ENCODE measurements around the gene ETDB. TPM values are rescaled to one million over a fixed set of nuclear protein-coding genes. Genes with fewer than 3 reads are reported as not detected.
"Not testable (repeated sequence)": the region's sequence is repeated elsewhere in the genome, so short reads cannot be mapped to it uniquely, and the experiment has no call there.

Gene ETDB
- polyA plus RNA-seq (ENCODE audit: insufficient read length in 4 of 4) = under 1 TPM in 1 of 4 donors, not detected in 3; 0.30 TPM

DNA sequence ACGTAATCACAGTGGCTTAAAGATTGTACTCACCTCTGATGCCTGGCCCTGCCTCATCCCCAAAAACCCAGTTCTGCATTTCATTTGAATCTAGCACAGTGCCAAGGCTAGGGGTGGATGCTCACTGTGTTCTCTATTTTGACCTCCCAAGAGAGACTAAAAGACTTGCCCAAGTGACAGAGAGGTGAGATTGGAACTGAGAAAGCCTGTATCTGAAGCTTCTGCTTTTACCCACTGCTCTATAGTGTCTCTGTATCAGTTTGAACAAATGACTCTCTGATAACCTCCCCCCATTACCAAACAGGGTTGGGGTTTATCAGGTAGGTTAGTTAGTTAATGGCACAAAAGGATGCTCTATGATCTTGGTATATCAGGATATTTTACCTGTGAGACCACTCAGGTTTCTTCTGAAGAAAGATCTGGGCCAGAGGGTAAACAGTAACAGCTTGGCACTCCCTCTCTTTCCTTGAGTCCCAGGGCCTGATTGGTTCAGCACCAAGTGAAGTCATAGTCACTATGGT lies at the start of gene ETDB:
Gene ETDB (minus strand): TSS at position 471 of the 521 bp plus-strand sequence. CDS start 1,265 bp downstream, outside the sequence.
- not testable (repeated sequence) for DNase-seq (ENCODE audit: low read depth in 4 of 4, low spot score in 3 of 4)

DNA sequence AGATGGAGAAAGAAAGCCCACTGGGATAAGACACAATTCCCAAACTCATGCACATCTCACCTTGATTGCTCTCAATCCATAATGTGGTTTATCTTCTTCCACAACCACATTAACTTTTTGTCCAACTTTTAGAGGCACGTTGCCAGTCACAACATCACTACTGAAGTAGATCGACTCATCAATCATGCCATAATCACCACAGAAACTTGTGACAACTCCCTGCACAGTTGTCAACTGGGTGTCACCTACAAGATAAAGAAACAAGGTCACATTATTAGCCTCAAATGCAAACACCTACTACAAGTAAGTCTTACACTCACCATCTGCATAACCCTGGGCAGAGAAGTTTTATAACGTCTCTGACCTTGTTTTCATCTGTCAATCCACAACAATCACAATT lies 49.2 kb upstream of the ETDB start:
- DNase-seq (ENCODE audit: low read depth in 4 of 4, low spot score in 3 of 4) = not testable (repeated sequence)

DNA sequence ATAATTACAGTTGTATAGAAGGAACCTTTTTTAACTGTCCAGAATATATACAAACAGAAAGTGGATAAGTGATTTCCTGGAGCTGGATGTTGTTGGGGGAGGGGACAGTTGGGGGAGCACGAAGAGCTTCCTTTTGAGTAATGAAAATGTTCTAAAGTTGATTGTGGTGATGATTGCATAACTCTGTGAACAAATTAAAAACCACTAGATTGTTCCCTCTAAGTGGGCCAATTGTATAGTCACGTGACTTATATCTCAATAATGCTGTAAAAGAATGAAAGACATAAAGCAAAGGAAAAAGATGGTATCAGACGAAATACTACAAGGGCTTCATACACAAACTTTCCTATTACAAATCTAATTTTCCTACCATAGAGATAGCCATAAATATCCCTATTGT lies 48.2 kb upstream of the ETDB start:
- no peak for DNase-seq (ENCODE audit: low read depth in 4 of 4, low spot score in 3 of 4)

DNA sequence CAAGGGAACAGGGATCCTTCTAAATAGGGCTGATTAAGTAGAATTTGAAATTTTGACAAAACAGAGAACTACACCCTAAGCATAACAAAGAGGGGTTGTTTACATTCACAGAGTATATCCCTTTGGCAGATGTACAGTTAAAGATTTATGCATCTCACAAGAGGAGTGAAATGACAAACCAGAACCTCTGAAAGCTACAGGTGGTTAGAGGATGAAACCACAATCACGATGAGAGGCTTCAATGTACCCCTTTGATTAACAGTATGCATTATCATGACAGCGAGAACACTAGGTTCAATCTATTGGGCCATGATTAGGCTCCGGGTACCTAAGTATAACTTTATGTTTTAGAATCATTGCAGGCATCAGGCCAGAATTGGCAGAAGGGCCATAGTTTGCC lies 34.4 kb upstream of the ETDB start:
- DNase-seq (ENCODE audit: low read depth in 4 of 4, low spot score in 3 of 4) = not testable (repeated sequence)

DNA sequence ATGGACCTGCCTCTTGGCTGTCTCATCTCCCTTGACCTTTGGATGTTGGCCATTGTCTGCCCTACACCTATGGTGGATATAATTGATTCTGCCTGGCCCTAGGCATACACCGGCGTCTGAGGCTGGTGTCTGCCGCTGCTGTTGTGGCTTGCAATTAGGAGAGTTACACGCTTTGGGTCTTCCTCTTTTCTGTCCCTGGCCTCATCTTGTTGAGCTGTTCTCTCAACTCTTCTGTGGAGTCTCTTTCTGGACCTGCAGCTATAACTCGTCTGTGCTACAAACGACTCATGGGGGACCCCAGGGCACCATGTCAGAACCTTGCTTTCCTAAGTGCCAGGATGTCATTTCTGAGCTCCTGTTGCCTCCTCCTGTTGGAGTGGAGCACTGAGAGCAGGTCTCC lies 5.8 kb upstream of the ETDB start:
- DNase-seq (ENCODE audit: low read depth in 4 of 4, low spot score in 3 of 4) = not testable (repeated sequence)

DNA sequence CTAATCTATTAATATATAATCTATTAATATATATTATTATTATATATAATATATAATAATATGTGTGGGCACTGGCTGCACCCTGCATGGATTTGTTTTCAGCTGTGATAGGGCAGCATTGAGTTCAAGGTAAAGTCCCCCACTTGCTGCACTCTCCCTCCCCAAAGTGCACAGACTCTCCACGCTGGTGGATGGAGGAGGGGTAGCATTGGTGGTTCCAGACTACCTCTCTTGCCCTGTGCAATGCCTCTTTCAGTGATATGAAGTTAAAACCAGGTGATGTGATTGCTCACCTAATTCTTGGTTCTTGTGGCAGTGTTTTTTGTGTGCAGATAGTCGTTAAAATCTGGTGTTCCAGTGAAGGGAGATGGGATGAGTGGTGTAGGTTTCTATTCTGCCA lies 4.3 kb downstream of the ETDB start:
- DNase-seq (ENCODE audit: low read depth in 4 of 4, low spot score in 3 of 4) = not testable (repeated sequence)

DNA sequence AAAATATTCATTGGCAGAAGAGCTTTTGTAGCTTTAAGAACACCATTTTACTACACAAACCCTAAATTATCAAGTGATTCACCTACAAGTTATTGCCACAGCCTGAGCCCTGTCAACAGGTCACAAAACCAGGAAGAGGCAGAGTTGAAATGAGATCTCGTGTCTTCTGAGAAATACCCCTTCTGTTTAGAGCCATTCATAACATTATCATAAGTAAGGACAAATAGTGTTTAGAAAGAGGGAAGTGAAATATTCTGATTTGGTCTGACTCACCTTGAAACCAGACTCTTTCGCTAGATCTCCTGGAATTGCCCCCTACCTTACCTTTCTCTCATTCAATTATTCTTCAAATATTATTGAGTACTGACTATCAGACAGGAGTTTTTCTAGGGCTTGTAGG lies 5.9 kb downstream of the ETDB start:
- no peak for DNase-seq (ENCODE audit: low read depth in 4 of 4, low spot score in 3 of 4)

DNA sequence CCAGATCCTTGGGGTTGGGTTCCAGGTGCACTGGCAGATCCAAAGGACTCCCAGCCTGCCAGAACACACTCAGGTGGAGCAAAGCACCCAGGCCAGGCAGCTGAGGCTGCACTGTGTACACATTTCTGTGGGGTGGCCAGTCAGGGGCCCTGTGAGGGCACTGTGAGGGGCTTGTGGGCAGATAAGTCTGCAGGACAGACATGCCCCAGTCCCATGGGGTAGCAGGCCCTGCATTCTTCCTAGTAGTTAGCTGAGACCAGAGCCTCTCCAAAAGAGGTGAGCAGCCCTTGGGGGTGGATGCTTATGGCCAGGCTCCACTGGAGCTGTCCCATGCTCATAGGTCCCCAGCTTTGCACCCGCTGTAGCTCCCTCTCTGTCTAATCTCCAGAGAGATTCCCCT lies 7.6 kb downstream of the ETDB start:
- DNase-seq (ENCODE audit: low read depth in 4 of 4, low spot score in 3 of 4) = no peak

DNA sequence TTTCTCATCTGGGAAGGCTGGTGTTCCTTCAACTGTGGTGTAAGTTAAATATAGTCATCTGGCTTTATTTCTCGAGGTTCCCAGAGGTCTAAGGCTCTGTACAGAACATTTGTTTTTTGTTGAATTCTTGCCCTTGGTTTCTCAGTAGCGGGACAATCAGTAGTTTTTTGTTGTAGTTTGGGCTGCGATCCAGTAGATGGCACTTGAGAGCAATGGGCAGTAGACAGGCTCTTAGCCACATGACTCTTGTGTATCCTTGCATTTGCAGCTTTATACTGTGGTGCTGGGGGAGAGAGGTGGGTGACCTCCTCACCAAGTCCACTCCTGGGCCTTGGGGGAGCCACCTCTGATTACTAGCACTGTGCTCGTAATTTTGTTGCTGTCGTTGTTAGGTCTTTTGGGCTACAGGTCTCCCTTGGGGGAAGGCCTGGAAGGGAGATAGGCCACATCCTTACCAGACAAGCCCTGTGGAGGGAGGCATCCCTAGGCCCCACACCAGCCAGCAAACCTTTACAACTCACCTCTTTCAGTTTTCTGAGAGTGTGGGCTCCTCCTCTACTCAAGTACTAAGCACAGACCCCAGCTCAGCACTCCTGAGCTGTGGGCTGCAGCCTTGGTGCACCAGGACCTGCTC lies 8.1 kb downstream of the ETDB start:
- DNase-seq (ENCODE audit: low read depth in 4 of 4, low spot score in 3 of 4) = no peak

DNA sequence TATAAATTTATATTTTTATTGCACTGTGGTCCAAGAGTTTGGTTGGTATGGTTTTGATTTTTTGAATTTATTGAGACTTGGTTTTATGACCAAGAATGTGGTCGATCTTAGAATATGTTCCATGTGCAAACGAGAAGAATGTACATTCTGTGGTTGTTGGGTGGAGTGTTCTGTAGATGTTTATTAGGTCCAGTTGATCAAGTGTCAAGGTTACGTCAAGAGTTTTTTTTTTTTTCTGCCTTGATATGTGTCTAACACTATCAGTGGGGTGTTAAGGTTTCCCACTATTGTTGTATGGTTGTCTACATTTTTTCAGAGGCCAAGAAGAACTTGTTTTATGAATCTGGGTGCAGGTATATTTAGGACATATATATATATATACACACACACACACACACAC lies 10.8 kb downstream of the ETDB start:
- DNase-seq (ENCODE audit: low read depth in 4 of 4, low spot score in 3 of 4) = no peak

DNA sequence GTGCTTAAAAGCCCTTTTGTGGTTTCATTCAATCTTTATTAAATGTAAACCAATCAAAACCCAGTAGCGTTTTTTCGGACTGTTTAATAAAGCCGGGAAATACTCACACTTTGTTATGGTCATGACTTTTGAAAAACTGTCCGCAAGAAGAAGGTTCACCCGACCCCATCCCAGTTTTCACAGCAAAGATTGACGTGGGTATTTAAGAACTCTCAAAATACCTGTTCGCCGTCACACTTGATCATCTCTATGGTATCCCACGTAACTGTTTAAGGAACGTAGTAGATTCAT lies 20.9 kb downstream of the ETDB start:
- DNase-seq (ENCODE audit: low read depth in 4 of 4, low spot score in 3 of 4) = no peak

DNA sequence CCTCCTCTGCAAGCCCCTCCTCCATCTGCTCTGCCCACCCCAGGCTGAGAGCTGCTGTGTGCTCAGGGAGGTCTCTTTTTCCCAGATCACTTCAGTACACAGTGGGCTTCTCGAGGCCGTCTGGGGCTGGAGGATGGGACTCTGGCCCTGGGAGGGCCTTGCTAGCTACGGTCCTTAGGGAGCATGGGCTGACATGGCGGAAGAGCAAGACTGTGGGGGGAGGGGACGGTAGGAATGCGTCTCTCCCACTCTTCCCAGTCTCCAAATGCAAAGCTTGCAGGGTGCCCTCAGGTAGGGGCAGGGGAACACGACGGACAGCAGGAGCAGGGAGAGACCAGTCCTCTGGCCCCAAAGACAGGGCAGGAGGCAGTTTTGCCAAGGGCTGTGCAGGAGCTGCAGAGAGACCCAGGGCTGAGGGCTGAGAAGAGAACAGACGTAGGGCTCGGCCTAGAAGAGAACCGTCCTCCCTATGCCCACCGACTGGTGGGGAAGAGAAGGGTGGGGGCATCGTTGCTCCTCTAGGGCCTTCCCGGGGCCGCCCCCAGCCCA lies 23.1 kb downstream of the ETDB start:
- not testable (repeated sequence) for DNase-seq (ENCODE audit: low read depth in 4 of 4, low spot score in 3 of 4)

DNA sequence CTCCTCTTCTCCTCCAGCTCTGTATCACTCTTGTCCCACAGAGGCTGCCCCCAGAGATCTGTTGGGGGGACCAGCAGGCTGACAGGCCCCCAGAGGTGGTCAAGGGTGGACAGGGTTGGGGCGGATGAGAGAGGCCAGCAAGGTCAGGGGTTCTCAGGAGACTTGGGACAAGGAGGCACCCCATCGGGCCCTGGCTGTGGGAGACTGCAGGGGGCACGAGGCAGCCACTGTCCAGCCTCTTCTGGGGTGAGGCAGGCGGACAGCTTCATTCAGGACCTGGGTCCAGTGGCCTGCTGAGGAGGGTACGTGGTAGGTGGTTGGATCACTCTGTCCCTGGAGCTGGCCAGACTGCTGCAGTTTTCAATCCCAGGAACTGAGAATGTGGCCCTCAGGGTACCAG lies 24.6 kb downstream of the ETDB start:
- DNase-seq (ENCODE audit: low read depth in 4 of 4, low spot score in 3 of 4) = no peak

DNA sequence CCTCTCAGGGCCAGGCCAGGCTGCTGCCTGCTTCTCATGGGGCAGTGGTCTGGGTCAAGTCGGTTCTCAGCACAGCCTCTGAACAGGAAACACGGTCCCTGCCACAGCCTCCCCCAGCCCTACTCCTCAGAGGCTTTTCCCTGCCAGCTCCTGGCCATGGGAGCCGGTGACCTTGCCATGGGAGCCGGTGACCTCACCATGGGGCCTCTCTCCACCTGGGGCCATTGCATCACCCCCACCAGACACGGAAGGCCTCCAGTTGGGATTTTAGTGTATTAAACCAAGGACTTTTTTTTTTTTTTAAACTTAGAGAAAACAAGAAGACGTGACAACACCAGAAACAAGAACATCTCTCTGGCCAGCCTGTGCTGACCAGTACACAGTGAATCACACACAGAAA lies 25.6 kb downstream of the ETDB start:
- no peak for DNase-seq (ENCODE audit: low read depth in 4 of 4, low spot score in 3 of 4)

DNA sequence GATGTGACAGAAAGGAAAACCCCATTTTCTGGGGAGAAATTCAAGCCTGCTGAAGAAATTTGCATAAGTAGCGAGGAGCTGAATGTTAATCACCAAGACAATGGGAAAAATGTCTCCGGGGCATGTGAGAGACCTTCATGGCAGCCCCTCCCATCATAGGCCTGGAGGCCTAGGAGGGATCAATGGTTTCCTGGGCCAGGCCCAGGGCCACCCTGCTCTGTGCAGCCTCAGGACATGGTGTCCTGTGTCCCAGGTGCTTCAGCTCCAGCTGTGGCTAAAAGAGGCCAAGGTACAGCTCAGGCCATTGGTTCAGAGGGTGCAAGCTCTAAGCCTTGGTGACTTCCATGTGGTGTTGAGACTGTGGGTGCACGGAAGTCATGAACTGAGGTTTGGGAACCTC lies 31.2 kb downstream of the ETDB start:
- DNase-seq (ENCODE audit: low read depth in 4 of 4, low spot score in 3 of 4) = no peak

DNA sequence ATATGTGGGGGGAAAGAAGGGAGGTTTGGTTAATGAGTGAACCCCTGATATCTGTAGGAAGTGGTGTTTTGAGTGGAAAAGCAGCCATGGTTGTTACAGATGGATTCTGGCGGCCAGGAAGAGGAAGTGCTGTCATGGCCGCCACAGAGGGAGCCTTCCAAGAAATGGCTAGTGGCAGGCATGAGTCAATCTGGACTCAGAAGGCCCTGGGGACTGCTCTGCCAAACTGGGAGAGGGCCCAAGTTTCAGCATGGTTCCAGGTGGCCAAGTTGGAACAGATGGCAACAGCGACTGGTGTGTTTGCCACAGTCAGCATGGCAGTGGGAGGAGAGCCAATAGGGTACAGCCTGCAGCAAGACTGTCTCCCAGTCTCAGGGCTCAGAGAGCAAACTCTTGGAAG lies 32.5 kb downstream of the ETDB start:
- DNase-seq (ENCODE audit: low read depth in 4 of 4, low spot score in 3 of 4) = no peak

DNA sequence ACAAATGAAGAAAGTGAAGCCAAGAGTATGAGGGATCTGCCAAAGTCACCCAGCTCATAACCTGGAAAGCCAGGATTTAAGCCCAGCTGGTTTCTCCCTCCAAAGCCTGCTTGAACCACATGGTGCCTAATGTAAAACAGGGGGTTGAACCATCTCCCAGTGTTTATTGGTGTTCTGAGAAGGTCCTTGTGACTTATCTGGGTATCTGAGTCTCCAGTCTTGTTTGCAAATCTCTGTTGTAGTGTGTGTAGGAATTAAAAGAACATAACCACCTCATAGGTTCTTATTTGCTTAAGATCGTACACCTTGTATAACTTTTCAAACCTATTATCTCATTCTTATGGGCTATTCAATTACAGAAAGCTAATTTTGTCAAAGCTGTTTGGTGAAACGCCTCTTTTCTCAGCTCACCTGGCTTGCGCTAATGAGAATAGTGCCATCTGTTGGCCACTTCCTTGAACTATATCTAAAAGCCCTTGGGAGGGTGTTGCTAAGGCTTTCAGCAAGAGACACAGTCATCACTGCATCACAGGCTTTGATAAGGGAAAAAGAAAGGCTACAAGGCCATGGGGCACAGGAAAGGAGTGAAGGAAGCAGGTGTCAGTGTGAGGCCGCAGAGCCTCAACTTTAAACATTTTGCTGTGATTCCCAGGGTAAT lies 34.0 kb downstream of the ETDB start:
- DNase-seq (ENCODE audit: low read depth in 4 of 4, low spot score in 3 of 4) = no peak

DNA sequence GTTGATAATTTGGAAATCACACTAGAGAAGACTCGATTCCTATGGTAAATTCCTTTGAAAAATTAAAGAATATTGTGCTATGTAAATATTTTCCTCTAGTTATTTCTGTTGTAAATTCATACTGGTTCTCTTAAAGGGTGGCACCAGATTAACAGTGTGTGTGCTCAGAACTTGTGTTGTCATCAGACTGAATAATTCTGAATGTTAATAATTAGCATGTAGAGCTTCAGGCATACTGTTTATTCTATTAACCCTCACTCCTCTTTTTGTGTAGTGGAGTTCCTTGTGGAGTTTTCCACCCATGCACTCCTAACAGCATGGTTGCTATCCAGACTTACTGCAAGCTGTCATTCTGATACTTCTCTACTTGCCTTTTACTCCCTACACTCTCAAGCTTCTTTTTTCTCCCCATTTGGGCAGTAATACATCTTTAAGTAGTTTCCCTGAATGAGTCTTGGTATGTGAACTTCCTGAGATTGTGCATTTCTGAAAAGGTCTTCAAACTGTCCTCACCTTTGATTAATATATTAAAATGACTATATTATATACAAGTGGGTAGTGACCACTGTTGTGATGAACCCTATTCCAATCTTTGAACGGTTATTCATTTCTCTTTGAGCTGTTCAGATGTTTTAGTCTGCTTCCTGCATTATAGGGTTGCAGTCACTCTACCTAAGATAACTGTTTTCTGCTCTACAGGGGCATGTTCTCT lies 38.5 kb downstream of the ETDB start:
- no peak for DNase-seq (ENCODE audit: low read depth in 4 of 4, low spot score in 3 of 4)

All from right renal pelvis (tissue), 4 donors.